VCaP (cell line): ENCODE data around the gene SLC35G1.

Experiments used
- H3K27ac ChIP-seq: fragments of 450-650 bp; 2 replicates; pipeline ENCODE4 v1.5.1; 2017
- CTCF ChIP-seq: fragments of 450-650 bp; conservative IDR thresholded peaks from 2 replicates; pipeline ENCODE4 v1.5.1; 2017; ENCODE audit warnings: mild to moderate bottlenecking, moderate library complexity

The SLC35G1 gene

GRCh38 chr10:93913706-93914105 lies 19.9 kb downstream of the SLC35G1 start:
- no peak for TF ChIP-seq CTCF
- no peak overlapping the region for H3K27ac ChIP-seq

GRCh38 chr10:93915598-93915997 lies 21.8 kb downstream of the SLC35G1 start:
- no peak overlapping the region for H3K27ac ChIP-seq
- no peak for TF ChIP-seq CTCF

- no peak overlapping the region for H3K27ac ChIP-seq
- TF ChIP-seq CTCF: peak; percentile 78
These were observed 22.7 kb downstream of the SLC35G1 start for GRCh38 chr10:93916257-93917063.

- H3K27ac ChIP-seq: no peak overlapping the region
- no peak for TF ChIP-seq CTCF
These were observed 23.2 kb downstream of the SLC35G1 start for GRCh38 chr10:93917064-93917391.

- H3K27ac ChIP-seq: no peak overlapping the region
- no peak for TF ChIP-seq CTCF
These were observed 24.0 kb downstream of the SLC35G1 start for GRCh38 chr10:93917821-93918220.

GRCh38 chr10:93921338-93921737 lies 27.6 kb downstream of the SLC35G1 start:
- no peak overlapping the region for H3K27ac ChIP-seq
- no peak; the same call in 1 of the 2 replicates for TF ChIP-seq CTCF

GRCh38 chr10:93926613-93927012 lies 32.8 kb downstream of the SLC35G1 start:
- TF ChIP-seq CTCF: no peak
- no peak overlapping the region for H3K27ac ChIP-seq
